ENCODE data around the gene HES3. TPM values are rescaled to one million over a fixed set of nuclear protein-coding genes. Genes with fewer than 3 reads are reported as not detected.

The HES3 gene
- total and polyA plus RNA-seq, 10 of the 15 experiments (the other 5 are each of a cell fraction or from before 2014, with no cell fraction given) = not detected

- DNase-seq (ENCODE audit: low read depth, low spot score) = no peak
- TF ChIP-seq CTCF (IDR thresholded peaks at IDR 0.05 in 2 of 3, conservative IDR thresholded peaks at IDR 0.05 in 1 of 3; ENCODE audit: control insufficient read depth in 2 of 3, extremely low read depth in 1 of 3, insufficient read depth in 1 of 3, low read depth in 3 of 3, low read length in 3 of 3) (peak in 1 of 3 experiments; percentile 10; a peak in 1 of 6 replicates), NRF1 (conservative IDR thresholded peaks at IDR 0.05; ENCODE audit: low read depth, low read length) (no peak)
- ChIA-PET RAD21 (ENCODE audit: unreplicated experiment) (no interaction called here), POLR2A (no interaction called here), CTCF (no interaction called here), SMC1A (ENCODE audit: uncharacterized antibody, unreplicated experiment) (no interaction called here)
- ATAC-seq = no peak
- H3K27me3 ChIP-seq (replicated peaks in 1 of 2; ENCODE audit: control insufficient read depth in 2 of 2, insufficient read depth in 2 of 2, low read length in 1 of 2) = no peaks in the 10 kb centered on the region
- H3K9ac ChIP-seq (ENCODE audit: control insufficient read depth, insufficient read depth, low read length) = no peak overlapping the region
- H3K9me3 ChIP-seq (replicated peaks; ENCODE audit: control insufficient read depth, insufficient read depth, low read length) = no peaks in the 10 kb centered on the region
- H3K4me3 ChIP-seq = no peak overlapping the region
- no peaks in the 10 kb centered on the region for H4K20me1 ChIP-seq (ENCODE audit: control insufficient read depth, insufficient read depth)
- BruUV-seq (replicated peaks) = no TSS peak
- H3K36me3 ChIP-seq (ENCODE audit: control insufficient read depth in 2 of 2, insufficient read depth in 2 of 2, low read length in 1 of 2) = peaks cover 0 to 7% of the 10 kb centered on the region in 2 experiments; a peak in 2 of 4 replicates
- H3K79me2 ChIP-seq (ENCODE audit: control insufficient read depth, insufficient read depth, low read length) = no peaks in the 10 kb centered on the region
- in situ Hi-C loops (cut with MboI) = no loop called here
- intact Hi-C loops (cut with micrococcal nuclease; ENCODE audit: unreplicated experiment) = no loop called here
- H3K4me2 ChIP-seq (ENCODE audit: control insufficient read depth, insufficient read depth) = no peak overlapping the region
- WGBS (ENCODE audit: insufficient coverage, insufficient replicate concordance, low lambda C conversion rate, missing lambda C conversion rate) = 92% methylated on average over 33 of the region's 33 CpGs
- H3K4me1 ChIP-seq (ENCODE audit: control insufficient read depth, insufficient read depth, low read length) = no peaks in the 10 kb centered on the region
- no peak overlapping the region for H2AFZ ChIP-seq (ENCODE audit: control insufficient read depth, low read depth, low read length)
- FAIRE-seq = no peak
- no peak overlapping the region for H3K27ac ChIP-seq (ENCODE audit: control insufficient read depth, insufficient read depth)
These were observed 36.9 kb downstream of the HES3 start for GRCh38 chr1:6280761-6281451.

All from GM12878 (cell line).